ENCODE measurements around the gene CMTM8. TPM values are rescaled to one million over a fixed set of nuclear protein-coding genes. Genes with fewer than 3 reads are reported as not detected.

Gene CMTM8
- total and polyA plus RNA-seq, 4 donors: 0.89 to 4.6 (median 2.8) TPM

DNA sequence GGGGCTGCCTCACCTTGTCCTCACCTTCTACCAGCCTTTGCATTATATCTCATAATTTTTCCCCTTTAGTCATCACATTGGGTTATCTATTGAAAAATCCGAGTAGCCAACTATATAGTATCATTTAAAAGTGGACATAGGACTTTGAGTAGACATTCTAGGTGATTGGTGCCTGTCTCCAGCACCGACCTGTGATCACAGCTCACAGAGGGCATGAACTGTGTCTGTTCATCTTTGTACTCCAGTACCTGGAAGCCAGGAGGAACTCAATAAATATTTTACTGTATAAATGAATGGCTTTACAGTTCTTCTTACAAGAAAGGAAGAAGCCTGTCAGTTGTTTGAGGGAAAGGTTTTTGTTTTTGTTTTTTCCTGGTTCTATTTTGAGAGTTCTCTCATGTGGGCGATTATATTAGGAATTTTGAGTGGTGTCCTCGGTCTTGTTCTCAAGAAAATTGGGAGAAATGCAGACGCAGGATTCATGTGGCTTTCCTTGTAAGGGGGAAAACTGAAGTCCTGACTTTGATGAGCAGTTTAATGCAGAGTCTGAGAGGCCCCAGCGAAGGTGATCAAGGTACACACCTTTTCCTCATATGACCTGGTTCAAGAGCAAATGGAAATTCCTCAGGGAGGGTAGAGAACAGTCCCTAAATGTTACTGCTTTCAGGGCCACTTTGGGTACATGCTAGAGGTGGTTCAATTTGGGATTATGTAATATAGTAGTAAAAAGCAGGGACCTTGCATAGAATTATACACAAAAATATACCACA lies 46.1 kb downstream of the CMTM8 start:
- no peak for DNase-seq (ENCODE audit: low read depth in 4 of 6, low spot score in 6 of 6)
- Histone ChIP-seq H3K27ac (ENCODE audit: low read depth, low read length) (no peak overlapping the region), H3K27me3 (ENCODE audit: control insufficient read depth, insufficient read depth, low read length) (no peaks in the 10 kb centered on the region), H3K36me3 (ENCODE audit: control insufficient read depth, insufficient read depth, low read length) (no peaks in the 10 kb centered on the region), H3K9me3 (ENCODE audit: control insufficient read depth, insufficient read depth, low read length) (no peaks in the 10 kb centered on the region), H3K4me3 (ENCODE audit: low read depth, low read length) (no peak overlapping the region), H3K4me1 (ENCODE audit: control insufficient read depth, insufficient read depth, low read length) (no peaks in the 10 kb centered on the region)
- WGBS (ENCODE audit: insufficient coverage): 90% methylated on average over 3 of the region's 6 CpGs

DNA sequence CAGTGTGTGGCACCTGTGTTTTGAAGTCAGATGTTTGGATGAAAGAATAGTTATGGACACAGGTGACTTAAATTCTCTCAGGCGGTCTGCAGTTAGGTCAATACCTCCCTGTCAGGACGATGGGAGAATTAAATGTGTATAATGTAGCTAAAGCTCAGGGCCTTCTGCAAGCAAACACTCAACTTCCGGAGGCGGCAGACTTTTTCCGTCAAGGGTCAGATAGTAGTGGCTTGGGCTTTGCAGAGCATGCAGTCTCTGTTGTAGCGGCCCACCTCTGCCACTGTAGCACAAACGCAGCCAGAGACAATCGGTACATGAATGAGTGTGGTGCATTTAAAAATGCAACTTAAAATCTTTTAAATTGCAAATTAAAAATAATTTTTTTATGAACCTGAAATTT lies 47.4 kb downstream of the CMTM8 start:
- Histone ChIP-seq H3K27ac (ENCODE audit: low read depth, low read length) (no peak overlapping the region), H3K4me3 (ENCODE audit: low read depth, low read length) (no peak overlapping the region), H3K36me3 (ENCODE audit: control insufficient read depth, insufficient read depth, low read length) (no peaks in the 10 kb centered on the region), H3K9me3 (ENCODE audit: control insufficient read depth, insufficient read depth, low read length) (no peaks in the 10 kb centered on the region), H3K27me3 (ENCODE audit: control insufficient read depth, insufficient read depth, low read length) (no peaks in the 10 kb centered on the region), H3K4me1 (ENCODE audit: control insufficient read depth, insufficient read depth, low read length) (no peaks in the 10 kb centered on the region)
- DNase-seq (ENCODE audit: low read depth in 4 of 6, low spot score in 6 of 6): no peak
- 83% methylated on average over 5 of the region's 8 CpGs for WGBS (ENCODE audit: insufficient coverage)

DNA sequence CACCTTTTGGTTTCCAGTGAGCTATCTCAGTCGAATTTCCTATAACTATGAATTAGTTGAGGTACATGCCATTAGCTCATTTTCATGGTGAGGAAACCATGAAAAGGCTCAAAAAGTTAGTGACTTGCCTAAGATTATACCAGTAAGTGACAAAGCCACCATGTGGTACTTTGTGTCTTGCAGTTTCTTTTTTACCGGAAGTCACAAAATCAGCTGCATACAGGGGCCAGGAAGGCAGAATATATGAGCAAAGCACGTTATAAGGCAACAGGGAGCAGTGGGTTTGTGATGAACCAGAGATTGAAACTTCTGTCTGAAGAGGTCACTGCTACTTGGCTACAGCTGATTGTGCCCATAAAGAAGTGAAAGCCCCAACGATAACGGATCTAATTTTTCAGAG lies 50.3 kb downstream of the CMTM8 start:
- WGBS (ENCODE audit: insufficient coverage): 70% methylated on average over 2 of the region's 5 CpGs
- no peaks in the 10 kb centered on the region for H3K4me1 ChIP-seq (ENCODE audit: control insufficient read depth, insufficient read depth, low read length)
- no peak overlapping the region for H3K4me3 ChIP-seq (ENCODE audit: low read depth, low read length)
- no peak overlapping the region for H3K27ac ChIP-seq (ENCODE audit: low read depth, low read length)
- no peaks in the 10 kb centered on the region for H3K27me3 ChIP-seq (ENCODE audit: control insufficient read depth, insufficient read depth, low read length)
- no peaks in the 10 kb centered on the region for H3K36me3 ChIP-seq (ENCODE audit: control insufficient read depth, insufficient read depth, low read length)
- no peaks in the 10 kb centered on the region for H3K9me3 ChIP-seq (ENCODE audit: control insufficient read depth, insufficient read depth, low read length)
- DNase-seq (ENCODE audit: low read depth in 4 of 6, low spot score in 6 of 6): no peak

DNA sequence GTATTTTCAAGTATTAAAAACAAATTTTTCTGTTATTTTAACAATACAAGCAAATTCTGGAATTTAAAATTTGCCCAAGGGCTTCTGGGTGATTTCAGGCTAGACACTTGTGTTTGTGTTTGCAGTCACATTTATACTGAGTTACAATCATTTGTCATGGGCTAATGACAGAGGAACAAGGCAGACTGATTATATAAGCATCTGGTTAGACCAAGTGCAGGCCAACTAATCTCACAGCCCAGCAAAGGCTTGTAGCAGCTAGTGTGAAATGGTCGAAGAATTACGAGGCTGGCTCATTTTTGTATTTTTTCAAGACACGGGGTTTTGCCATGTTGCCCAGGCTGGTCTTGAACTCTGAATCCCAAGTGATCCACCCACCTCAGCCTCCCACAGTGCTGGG lies 52.1 kb downstream of the CMTM8 start:
- H3K9me3 ChIP-seq (ENCODE audit: control insufficient read depth, insufficient read depth, low read length): no peaks in the 10 kb centered on the region
- no peaks in the 10 kb centered on the region for H3K4me1 ChIP-seq (ENCODE audit: control insufficient read depth, insufficient read depth, low read length)
- WGBS (ENCODE audit: insufficient coverage): no CpG with 5 or more reads among the region's 3 CpGs
- H3K27ac ChIP-seq (ENCODE audit: low read depth, low read length): no peak overlapping the region
- no peaks in the 10 kb centered on the region for H3K27me3 ChIP-seq (ENCODE audit: control insufficient read depth, insufficient read depth, low read length)
- no peak overlapping the region for H3K4me3 ChIP-seq (ENCODE audit: low read depth, low read length)
- no peaks in the 10 kb centered on the region for H3K36me3 ChIP-seq (ENCODE audit: control insufficient read depth, insufficient read depth, low read length)
- DNase-seq (ENCODE audit: low read depth in 4 of 6, low spot score in 6 of 6): no peak

DNA sequence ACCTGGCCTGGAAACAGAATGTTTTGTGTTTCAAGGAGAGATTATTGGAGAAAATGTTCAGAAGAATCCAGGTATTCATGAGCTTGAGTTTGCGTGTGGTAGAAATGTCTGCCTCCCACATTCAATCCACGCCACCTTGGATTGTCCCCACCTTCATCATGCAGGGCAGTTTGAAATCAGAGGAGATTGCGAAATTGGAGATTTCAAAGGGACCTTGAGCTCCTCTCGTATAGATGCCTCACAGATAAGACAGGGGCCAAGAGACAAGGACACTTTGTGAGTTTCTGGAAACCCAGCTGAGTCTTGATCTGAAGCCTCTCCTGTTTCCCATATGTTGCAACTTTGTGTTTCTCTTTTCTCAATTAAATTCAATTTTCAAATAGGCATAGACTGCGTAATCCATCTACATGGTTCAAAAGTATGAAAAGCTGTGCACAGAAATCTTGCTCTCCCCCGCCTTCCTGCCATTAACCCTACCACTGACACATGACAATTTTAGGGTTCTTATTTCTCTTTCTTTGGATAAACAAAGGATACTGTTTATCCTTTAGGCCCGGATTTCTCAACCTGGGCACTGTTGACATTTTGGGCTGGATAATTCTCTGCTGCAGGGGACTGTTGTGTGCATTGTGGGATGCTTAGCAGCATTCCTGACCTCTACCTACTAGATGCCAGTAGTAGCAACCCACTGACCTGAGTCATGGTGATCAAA lies 53.8 kb downstream of the CMTM8 start:
- 100% methylated on average over 2 of the region's 7 CpGs for WGBS (ENCODE audit: insufficient coverage)

DNA sequence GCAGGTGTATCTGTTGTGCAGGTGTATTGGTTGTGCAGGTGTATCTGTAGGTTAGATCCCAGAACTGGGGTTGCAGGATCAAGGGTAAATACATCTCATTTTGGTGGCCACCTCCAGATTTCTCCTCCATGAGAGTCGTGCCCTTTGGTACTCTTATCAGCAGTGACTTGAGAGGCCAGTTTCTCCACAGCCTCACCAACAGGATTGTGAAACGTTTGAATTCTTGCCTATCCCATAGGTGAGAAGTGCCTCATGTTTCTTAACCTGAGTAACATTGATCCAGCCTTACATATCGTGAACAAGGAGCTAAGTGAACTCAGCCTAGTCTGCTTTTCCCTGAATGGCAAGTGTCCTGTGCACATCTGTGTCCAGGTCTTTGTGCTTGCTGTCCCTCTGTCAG lies 55.4 kb downstream of the CMTM8 start:
- 90% methylated on average over 3 of the region's 3 CpGs for WGBS (ENCODE audit: insufficient coverage)
- no peaks in the 10 kb centered on the region for H3K36me3 ChIP-seq (ENCODE audit: control insufficient read depth, insufficient read depth, low read length)
- H3K4me3 ChIP-seq (ENCODE audit: low read depth, low read length): no peak overlapping the region

More for the DNA sequence above, 53.8 kb downstream of the CMTM8 start:
- Histone ChIP-seq H3K4me1 (ENCODE audit: control insufficient read depth, insufficient read depth, low read length) (no peaks in the 10 kb centered on the region), H3K36me3 (ENCODE audit: control insufficient read depth, insufficient read depth, low read length) (no peaks in the 10 kb centered on the region), H3K9me3 (ENCODE audit: control insufficient read depth, insufficient read depth, low read length) (no peaks in the 10 kb centered on the region), H3K27me3 (ENCODE audit: control insufficient read depth, insufficient read depth, low read length) (no peaks in the 10 kb centered on the region), H3K27ac (ENCODE audit: low read depth, low read length) (no peak overlapping the region), H3K4me3 (ENCODE audit: low read depth, low read length) (no peak overlapping the region)
- DNase-seq (ENCODE audit: low read depth in 4 of 6, low spot score in 6 of 6): no peak

DNA sequence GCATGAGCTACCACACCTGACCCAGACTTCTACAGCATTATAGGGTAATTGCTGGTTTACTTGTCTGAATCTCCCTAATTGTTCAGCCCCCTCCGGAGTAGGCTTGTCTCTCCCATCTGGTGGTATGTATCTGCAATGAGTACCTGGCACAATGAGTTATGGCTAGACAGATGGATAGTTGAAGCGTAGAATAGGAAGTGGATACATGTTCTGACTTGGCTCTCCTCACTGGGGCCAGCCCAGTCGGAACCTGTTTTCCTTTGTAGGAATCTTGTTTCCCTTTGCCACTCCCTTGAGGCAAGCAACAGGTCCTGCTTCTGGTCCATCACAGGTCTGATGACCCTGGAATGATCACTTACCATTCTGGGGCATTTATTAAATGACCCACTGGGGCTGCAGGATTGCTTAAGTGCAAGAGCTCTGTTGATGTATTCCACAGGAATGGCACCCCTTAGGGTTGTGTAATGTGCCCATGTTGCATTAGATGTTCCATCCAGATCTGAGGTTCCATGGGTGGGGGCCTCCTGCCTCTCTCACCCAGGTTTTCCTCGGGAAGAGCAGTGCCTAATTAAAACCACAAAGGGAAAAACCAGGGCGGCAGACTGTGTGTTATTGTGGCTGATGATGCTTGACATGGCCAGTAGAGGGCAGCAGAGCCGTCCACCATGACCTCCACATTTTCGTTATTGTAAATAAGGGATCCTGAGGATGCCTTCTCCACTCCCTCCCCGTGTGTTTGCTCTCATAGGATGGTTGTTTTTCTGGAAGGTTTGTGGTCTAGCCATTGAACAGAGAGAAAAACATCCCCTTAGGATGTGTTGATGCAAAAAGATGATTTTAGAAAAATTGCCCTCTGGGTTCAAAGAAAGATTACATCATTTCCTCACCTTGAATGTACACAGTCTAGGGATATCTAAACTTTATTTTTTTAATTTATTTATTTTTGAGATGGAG lies 58.0 kb downstream of the CMTM8 start:
- Histone ChIP-seq H3K27me3 (ENCODE audit: control insufficient read depth, insufficient read depth, low read length) (peaks cover under 1% of the 10 kb centered on the region), H3K4me1 (ENCODE audit: control insufficient read depth, insufficient read depth, low read length) (no peaks in the 10 kb centered on the region), H3K27ac (ENCODE audit: low read depth, low read length) (no peak overlapping the region), H3K36me3 (ENCODE audit: control insufficient read depth, insufficient read depth, low read length) (no peaks in the 10 kb centered on the region), H3K9me3 (ENCODE audit: control insufficient read depth, insufficient read depth, low read length) (no peaks in the 10 kb centered on the region), H3K4me3 (ENCODE audit: low read depth, low read length) (no peak overlapping the region)
- peak in 4 of 6 donors; percentile 22 to 82 (median 62) for DNase-seq (ENCODE audit: low read depth in 4 of 6, low spot score in 6 of 6)
- WGBS (ENCODE audit: insufficient coverage): 65% methylated on average over 4 of the region's 8 CpGs

More for the DNA sequence above, 55.4 kb downstream of the CMTM8 start:
- no peak for DNase-seq (ENCODE audit: low read depth in 4 of 6, low spot score in 6 of 6)
- H3K9me3 ChIP-seq (ENCODE audit: control insufficient read depth, insufficient read depth, low read length): no peaks in the 10 kb centered on the region
- H3K4me1 ChIP-seq (ENCODE audit: control insufficient read depth, insufficient read depth, low read length): no peaks in the 10 kb centered on the region
- H3K27me3 ChIP-seq (ENCODE audit: control insufficient read depth, insufficient read depth, low read length): no peaks in the 10 kb centered on the region
- H3K27ac ChIP-seq (ENCODE audit: low read depth, low read length): no peak overlapping the region

DNA sequence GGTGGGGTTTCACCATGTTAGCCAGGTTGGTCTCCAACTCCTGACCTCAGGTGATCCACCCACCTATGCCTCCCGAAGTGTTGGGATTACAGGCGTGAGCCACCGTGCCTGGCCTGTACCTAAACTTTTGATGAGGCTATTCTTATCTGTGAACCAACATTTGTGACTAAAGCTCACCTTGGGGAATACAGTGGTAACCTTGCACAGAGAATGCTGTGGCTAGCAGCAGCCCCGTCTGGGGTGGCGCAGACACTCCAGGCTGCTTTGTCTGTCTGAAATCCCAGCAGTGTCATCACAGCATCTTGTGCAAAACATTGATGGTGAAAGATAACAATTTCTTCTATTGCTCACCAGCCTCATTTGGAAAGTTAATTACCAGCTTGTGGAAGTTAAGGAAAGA lies 58.9 kb downstream of the CMTM8 start:
- DNase-seq (ENCODE audit: low read depth in 4 of 6, low spot score in 6 of 6): no peak

DNA sequence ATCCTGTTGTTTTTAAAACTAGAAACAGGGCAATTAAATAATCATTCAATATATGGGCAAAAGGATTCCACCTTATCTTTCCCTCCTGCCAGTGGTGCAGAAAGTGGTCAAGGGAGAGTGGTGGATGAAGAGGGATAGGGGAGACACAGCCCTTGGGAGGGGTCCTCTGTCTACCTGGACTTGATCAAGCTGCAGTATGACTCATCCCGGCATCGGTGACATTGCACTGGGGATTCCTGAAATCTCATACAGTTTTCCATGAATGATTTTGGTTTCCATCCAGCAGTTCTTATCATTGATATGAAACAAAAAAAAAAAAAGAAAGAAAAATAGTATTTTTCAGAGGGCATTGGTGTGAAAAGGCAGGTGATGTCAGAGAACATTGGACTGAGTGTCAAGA lies 62.9 kb downstream of the CMTM8 start:
- no peaks in the 10 kb centered on the region for H3K4me1 ChIP-seq (ENCODE audit: control insufficient read depth, insufficient read depth, low read length)
- H3K36me3 ChIP-seq (ENCODE audit: control insufficient read depth, insufficient read depth, low read length): no peaks in the 10 kb centered on the region
- no peaks in the 10 kb centered on the region for H3K9me3 ChIP-seq (ENCODE audit: control insufficient read depth, insufficient read depth, low read length)
- DNase-seq (ENCODE audit: low read depth in 4 of 6, low spot score in 6 of 6): no peak
- no peak overlapping the region for H3K27ac ChIP-seq (ENCODE audit: low read depth, low read length)
- H3K4me3 ChIP-seq (ENCODE audit: low read depth, low read length): no peak overlapping the region
- H3K27me3 ChIP-seq (ENCODE audit: control insufficient read depth, insufficient read depth, low read length): peaks cover 3% of the 10 kb centered on the region
- WGBS (ENCODE audit: insufficient coverage): no CpG with 5 or more reads among the region's 2 CpGs

More for the DNA sequence above, 58.9 kb downstream of the CMTM8 start:
- no peaks in the 10 kb centered on the region for H3K9me3 ChIP-seq (ENCODE audit: control insufficient read depth, insufficient read depth, low read length)
- WGBS (ENCODE audit: insufficient coverage): 91% methylated on average over 5 of the region's 5 CpGs
- H3K27ac ChIP-seq (ENCODE audit: low read depth, low read length): no peak overlapping the region
- peaks cover 3% of the 10 kb centered on the region for H3K27me3 ChIP-seq (ENCODE audit: control insufficient read depth, insufficient read depth, low read length)
- no peaks in the 10 kb centered on the region for H3K4me1 ChIP-seq (ENCODE audit: control insufficient read depth, insufficient read depth, low read length)
- no peaks in the 10 kb centered on the region for H3K36me3 ChIP-seq (ENCODE audit: control insufficient read depth, insufficient read depth, low read length)
- H3K4me3 ChIP-seq (ENCODE audit: low read depth, low read length): no peak overlapping the region

Data from spinal cord (tissue), 10 donors.